ENCODE data around the gene ITGA7.

Gene ITGA7

GRCh38 chr12:55687746-55688145 is 20.0 kb downstream of the ITGA7 start:
- no peak overlapping the region for H3K4me3 ChIP-seq (replicated peaks; ENCODE audit: low read depth, low read length)
- TF ChIP-seq CTCF (IDR thresholded peaks at IDR 0.05; ENCODE audit: low read length, missing control alignments): no peak
- no peak for DNase-seq (ENCODE audit: low read depth)

- no peak overlapping the region for H3K4me3 ChIP-seq (replicated peaks; ENCODE audit: low read depth, low read length)
- no peak for TF ChIP-seq CTCF (IDR thresholded peaks at IDR 0.05; ENCODE audit: low read length, missing control alignments)
Observed at GRCh38 chr12:55686366-55687010, 21.2 kb downstream of the ITGA7 start.

GRCh38 chr12:55685671-55686070 is 22.0 kb downstream of the ITGA7 start:
- DNase-seq (ENCODE audit: low read depth): no peak
- TF ChIP-seq CTCF (IDR thresholded peaks at IDR 0.05; ENCODE audit: low read length, missing control alignments): no peak
- no peak overlapping the region for H3K4me3 ChIP-seq (replicated peaks; ENCODE audit: low read depth, low read length)

More at GRCh38 chr12:55686366-55687010, 21.2 kb downstream of the ITGA7 start:
- no peak for DNase-seq (ENCODE audit: low read depth)

GRCh38 chr12:55684761-55685370 is 22.8 kb downstream of the ITGA7 start:
- TF ChIP-seq CTCF (IDR thresholded peaks at IDR 0.05; ENCODE audit: low read length, missing control alignments): no peak

GRCh38 chr12:55683676-55684075 is 24.0 kb downstream of the ITGA7 start:
- no peak for DNase-seq (ENCODE audit: low read depth)
- no peak for TF ChIP-seq CTCF (IDR thresholded peaks at IDR 0.05; ENCODE audit: low read length, missing control alignments)
- no peak overlapping the region for H3K4me3 ChIP-seq (replicated peaks; ENCODE audit: low read depth, low read length)

More at GRCh38 chr12:55684761-55685370, 22.8 kb downstream of the ITGA7 start:
- H3K4me3 ChIP-seq (replicated peaks; ENCODE audit: low read depth, low read length): no peak overlapping the region
- no peak for DNase-seq (ENCODE audit: low read depth)

GRCh38 chr12:55682087-55682796 is 25.5 kb downstream of the ITGA7 start:
- H3K4me3 ChIP-seq (replicated peaks; ENCODE audit: low read depth, low read length): no peak overlapping the region
- no peak for TF ChIP-seq CTCF (IDR thresholded peaks at IDR 0.05; ENCODE audit: low read length, missing control alignments)
- no peak for DNase-seq (ENCODE audit: low read depth)

Measured in fibroblast of pulmonary artery (primary cell).